DOHH2 (cell line): ENCODE data around the gene OR6N1.

Experiments
- CTCF ChIP-seq: fragments of 200-600 bp; sonication (generic); IDR thresholded peaks from one replicate; pipeline ENCODE4 v1.5.1; 2014; ENCODE audit warnings: antibody characterized with exemption, mild to moderate bottlenecking, low read depth, low read length; ENCODE audit not compliant: poor library complexity, severe bottlenecking
- EZH2phosphoT487 ChIP-seq: fragments of 200-600 bp; sonication (generic); IDR thresholded peaks from 2 replicates; pipeline ENCODE4 v1.6.1; 2017; ENCODE audit warnings: borderline replicate concordance, mild to moderate bottlenecking, antibody characterized with exemption, low read length, moderate library complexity, mixed read lengths

DNA sequence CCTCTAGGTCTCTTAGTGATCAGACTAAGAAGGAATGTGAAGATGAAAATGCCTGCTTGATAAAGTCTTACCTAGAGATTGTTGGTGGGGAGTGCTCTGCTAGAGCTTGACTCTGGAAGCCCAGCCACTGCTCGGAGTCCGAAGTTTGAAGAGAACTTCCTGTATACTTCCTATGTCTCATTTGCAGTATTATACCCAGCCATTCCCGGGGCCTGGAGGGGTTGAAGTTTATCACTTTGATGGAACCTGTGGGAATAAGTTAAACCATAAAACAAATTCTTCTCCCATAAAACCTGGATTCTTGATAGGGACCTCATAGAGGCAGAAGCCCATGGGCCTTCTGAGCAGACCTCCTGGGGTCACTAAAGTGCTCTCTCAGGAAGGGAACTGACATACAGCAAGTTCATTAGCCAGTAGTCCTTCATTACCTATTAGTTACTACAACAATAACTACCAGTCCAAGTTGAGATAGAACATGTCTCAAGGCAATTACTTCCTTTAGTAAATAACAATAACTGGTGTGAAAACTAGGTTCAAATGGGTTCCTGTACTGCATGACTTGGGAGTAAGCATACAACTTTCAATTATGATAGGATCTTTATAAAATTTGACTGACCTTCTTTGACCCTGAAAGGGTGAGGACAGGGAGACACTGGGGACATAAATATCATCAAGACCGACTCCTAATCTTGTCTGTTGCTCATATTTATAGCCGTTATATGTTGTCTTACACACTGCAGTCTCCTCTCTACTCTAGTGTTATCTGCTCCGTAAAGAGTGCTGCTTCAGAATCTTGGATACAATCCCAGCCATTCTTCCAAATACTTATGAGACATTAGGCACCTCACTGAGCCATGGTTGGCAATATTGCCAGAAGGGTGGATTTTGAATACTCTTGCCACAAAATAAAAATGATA is at the start of gene OR6N1:
- TF ChIP-seq CTCF, result no peak
- TF ChIP-seq EZH2phosphoT487, result no peak
